Inflammatory macrophage treated with lipopolysaccharide for 1 hour (primary cell): ENCODE measurements around the gene GPR68.
A peak's percentile ranks its signal among the peaks of the same experiment; 100 is the strongest.
"Not testable (repeated sequence)": the region's sequence is repeated elsewhere in the genome, so short reads cannot be mapped to it uniquely, and the experiment has no call there.

Experiments
- DNase-seq, 2 donors: peaks; one replicate each; pipeline ENCODE4 v3.0.0-alpha.2; 2020 to 2022

GPR68 gene

DNA sequence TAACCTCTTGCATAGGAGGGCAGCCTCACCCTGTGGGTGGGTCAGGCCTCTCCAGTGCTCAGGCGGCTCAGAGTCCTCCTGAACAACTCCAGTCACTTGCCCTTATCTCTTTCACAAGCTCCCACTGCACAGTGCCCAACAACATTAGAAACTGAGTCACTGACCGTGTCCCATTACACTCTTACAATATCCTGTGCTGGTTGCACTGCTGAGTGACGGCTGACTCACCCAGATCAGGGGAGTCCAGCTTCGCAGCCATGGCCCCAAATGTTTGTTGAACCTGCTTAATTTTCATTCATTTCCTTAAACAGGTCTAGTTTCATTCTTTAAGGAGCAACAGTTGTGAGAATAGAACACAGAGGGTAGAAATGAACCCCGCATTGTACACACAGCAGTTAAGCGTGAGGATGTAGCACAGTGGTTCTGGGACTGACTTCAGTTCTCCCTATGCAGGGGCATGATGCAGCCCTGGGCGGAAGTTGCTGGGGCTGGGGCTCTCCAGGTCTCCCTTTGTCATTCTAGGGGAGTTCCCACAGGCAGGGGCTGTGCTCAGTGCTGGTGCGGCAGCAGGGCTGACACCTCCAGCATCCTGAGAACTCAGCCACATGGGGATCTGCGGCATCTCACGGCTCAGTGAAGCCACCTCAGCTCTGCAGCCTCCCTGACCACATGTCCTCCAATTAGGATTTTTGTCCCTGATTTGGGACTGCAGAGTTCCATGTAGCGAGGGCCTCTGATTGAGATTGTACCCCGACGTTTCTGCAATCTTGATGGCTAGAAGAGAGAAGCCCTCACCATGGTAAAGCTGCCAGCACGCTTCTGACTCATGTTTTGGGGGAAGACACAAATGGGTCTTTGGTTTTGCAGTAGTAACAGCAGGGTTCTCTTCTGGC is 16.1 kb downstream of the GPR68 start:
- DNase-seq = peak; percentile 28 to 80

DNA sequence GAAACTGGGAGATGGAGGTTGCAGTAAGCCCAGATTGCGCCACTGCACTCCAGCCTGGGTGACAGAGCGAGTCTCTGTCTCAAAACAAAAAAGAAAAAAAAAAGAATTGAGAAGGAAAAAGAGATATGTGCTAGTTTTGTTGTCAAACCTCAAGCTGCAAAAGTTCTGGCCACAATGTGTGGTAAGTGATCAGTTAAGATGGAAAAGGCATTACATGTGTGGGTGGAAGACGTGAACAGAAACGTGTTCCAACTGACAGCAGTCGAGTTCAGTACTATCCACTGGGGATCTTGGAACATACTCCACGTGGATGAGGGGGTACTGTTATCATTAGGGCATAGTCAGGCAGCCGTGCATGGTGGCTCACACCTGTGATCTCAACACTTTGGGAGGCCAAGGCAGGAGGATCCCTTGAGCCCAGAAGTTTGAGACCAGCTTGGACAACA is 17.3 kb downstream of the GPR68 start:
- DNase-seq = no peak

DNA sequence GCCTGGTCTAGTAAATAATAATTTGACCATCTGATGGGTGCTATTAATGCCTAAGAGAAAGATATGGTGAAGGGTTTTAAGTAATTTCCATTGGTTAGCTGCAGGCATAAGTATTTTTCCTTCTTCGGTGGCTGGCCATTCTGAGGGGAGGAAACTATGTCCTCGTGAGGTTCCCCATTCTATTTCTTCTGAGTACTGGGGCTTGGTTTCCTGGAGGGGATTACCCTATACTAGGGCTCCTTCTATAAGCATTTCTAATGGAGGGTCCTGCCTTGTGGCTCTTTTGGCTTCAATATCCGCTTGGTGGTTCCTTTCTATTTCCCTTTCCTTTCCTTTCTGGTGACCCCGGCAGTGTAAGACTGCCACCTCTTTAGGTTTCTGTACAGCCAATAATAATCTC is 18.1 kb downstream of the GPR68 start:
- DNase-seq = not testable (repeated sequence)

DNA sequence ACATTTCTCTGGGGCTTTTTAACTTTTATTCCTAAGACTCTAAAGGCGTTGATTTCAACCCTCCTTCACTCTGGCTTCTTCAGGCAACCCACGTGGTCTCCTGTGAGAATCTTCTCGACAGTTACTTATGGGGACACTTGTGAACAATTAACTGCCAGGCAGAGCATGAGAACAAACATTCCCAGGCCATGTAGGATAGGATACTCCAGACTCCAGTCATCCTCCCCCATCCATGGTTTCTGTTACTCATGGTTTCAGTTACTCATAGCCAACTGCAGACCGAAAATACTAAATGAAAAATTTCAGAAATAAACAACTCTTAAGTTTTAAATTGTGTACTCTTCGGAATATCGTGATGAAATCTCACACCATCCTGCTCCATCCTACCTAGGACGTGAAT is 19.5 kb downstream of the GPR68 start:
- no peak for DNase-seq

DNA sequence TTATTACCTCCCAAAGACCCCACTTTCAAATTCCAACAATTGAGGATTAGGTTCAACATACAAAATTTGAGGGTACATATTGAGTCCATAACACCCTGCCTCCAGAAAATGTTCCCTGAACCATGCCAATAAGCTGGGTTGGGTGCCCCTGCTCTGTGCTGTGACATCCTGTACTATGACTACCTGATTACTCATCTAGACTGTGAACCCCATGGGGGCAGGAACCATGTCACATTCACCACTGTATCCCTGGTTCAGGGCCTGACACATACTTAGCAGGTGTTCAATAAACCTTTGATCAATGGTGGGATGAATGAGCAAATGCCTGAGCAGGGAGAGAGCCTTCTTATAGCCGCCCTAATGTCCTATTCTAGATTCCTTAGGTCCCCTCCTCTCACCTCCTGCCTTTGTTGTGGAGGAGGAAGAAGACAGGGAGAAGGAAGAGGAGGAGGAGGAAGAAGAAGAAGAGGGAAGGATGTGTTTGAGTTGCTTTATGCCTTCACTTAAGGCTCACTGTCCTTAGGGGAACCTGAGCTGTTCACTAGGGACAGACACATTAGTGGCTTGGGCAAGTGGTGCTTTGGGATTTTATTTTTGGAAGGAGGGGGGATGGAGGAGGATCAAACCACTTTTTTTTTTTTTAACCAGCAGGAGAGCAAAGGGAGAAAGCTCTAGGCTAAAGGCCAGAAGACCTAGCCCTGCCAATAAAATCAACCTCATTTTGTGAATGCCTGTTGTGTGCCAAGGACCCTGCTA is 21.3 kb downstream of the GPR68 start:
- DNase-seq = no peak

DNA sequence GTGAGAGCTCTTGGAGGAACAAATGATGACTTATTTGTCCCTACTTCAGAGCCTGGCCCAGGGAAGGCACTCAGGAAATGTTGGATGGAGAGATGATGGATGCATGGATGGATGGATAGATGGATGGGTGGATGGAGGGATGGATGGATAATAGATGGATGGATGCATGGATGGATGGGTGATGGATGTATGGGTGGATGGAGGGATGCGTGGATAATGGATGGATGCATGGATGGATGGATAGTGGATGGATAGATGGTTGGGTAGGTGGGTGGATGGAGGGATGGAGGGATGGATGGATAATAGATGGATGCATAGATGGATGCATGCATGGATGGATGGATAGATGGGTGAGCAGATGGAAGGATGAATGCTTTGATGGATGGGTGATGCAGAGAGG is 23.2 kb downstream of the GPR68 start:
- no peak for DNase-seq

DNA sequence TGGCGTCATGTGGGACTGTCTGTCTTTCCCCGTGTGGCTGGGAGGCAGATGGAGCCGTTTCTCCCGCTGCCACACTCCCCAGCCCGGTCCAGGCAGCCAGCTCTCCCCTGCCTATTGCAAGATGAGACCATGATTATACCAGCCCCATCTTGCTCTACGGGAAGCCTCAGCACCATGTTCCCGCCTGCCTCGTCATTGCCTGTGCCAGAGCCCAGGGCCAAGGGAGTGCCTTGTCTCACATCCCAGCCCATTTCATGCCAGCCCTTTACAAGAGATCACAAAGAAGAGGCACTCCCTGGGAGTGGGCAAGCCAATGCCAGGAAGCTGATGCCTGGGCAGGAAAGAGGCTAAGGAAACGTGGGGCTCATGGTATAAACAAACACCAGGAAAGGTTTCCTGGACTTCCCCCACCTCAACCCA is 23.9 kb downstream of the GPR68 start:
- DNase-seq = no peak

DNA sequence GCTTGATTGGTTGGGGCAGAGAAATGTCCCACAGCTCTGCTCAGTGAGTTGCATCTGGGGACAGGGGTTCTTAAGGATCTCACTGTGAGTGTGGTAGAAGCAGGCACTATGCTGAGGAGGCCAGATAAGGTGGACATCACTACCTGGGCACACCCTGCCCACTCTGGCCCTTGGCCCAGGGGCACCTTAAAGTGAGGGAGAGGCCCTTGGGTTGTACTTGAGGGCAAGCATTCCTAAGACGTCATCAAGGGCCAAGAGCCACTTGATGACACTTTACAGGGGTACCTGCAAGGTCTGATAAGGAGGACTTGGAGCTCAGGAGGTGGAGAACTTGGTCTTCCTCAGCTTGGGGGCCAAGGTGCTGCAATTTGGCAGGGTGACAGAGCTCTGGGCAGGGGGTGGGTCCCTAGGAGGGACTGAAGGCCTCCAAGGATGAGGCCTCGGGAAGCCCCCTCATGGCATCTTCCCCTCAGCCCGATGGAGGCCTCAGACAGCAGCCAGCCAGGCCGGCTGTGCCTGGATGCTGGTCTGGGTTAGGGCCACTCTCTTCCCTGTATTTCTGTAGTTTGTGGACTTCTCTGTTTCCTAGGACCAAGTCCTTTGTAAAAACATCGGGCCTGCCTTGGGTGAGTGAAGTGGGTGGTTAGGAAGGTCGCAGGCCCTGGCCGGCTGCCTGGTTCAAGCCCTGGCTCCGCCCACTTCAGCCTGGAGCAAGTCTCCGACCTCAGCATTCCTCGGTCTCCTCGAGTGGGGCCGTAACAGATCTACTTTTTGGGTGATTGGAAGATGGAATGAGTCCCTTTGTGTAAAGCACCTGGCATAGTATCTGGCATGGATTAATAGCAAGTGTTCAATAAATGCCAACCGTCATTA is 24.8 kb downstream of the GPR68 start:
- no peak for DNase-seq

DNA sequence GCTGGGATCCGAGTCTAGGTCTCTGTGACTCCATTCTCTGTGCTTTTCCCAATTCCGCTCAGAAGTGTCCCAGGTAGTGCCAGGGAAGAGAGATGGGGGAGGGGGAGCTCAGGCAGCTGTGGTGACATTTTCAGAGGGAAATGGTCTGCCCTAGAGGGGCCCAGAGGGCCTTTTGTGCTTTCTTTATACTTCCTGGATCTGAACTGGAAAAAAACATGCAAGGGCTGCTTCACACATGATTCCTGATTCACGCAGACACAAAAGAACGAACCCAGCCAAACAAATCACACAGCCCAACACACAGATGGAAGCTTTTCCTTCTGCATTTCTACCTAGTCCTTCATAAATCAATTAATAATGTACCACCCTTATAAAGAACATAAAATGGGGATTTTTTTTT is 26.5 kb downstream of the GPR68 start:
- DNase-seq = no peak

DNA sequence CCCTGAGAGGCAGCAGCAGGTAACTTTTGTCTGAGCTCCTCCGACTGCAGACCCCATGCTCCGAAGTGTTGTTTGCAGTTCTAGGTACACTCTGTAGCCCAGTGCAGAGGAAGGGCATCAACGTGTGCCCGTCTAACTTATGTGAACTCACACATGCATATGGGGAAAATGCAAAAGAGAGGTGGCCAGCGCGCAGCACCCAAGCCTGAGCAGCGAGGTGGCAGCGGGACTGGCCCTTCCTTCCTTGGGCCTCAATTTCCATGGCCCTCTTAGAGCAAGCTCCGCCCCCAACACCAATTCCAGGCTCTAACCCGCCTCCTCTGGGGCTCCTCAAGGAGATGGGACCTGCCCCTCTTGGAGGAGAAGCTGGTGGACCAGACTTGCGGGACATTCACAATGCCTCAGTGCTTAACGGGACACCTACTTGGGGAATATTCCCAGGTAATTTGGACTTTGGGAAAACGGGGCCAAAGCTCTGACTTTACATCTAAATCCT is 27.7 kb downstream of the GPR68 start:
- DNase-seq = no peak

DNA sequence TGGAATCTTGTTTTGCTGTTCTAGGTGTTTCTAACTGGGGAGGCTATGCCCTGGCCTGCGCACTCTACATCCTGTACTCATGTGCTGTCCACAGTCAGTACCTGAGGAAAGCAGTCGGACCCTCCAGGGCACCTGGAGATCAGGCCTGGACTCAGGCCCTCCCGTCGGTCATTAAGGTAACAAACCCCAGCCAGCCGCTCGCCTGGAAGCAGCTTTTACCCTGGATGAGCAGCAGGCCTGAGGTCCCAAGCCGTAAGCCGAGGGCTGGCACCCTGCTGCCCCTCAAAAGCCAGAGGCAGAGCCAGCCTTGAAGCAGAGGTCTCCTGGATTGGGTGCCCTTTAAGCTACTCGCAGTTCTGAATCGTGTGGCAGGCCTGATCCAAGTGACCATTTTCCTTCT is 29.1 kb downstream of the GPR68 start:
- DNase-seq = no peak

DNA sequence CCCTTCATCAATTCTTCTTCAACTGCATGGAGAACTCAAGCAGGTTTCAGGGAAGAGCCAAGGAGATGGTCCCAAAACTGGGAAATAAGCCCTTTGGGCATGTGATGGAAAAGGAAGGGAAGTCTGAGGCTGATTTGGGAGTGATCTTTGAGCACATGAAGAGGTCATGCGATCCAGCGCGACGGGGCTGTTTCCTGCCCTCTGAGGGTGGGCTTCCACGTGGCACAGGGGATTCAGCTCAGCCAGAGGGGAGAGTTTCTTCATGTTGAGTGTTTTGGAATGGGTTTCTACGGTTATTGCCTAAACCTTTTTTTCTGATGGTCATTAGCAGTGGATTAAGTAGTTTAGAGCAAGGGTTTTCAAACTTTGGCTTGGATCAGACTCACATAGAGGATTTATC is 30.2 kb downstream of the GPR68 start:
- DNase-seq = no peak

DNA sequence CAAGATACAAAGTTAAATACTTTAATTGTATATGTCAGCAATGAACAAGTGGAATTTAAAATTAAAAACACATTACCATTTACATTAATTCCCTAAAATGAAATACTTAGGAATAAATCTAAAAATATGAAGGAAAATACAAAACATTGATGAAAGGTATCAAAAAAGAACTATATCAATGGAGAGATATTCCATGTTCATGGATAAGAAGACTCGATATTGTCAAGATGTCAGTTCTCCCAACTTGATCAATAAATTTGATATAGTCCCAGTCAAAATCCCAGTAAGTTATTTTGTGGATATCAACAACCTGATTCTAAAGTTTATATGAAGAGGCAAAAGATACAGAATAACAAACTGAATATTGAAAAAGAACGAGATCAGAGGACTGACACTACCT is 33.5 kb downstream of the GPR68 start:
- no peak for DNase-seq

DNA sequence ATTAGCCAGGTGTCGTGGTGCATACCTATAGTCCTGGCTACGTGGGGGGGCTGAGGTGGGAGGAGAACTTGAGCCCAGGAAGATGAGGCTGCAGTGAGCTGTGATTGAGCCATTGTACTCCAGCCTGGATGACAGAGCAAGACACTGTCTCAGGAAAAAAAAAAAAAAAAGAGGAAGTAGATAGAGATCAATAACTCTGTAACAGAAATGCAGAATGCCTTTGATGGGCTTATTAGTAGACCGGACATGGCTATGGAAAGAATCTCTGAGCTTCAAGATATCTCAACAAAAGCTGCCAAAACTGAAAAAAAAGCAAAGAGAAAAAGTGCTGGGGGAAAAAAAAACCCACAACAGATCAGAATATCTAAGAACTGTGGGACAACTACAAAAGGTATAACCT is 37.5 kb downstream of the GPR68 start:
- DNase-seq = no peak

DNA sequence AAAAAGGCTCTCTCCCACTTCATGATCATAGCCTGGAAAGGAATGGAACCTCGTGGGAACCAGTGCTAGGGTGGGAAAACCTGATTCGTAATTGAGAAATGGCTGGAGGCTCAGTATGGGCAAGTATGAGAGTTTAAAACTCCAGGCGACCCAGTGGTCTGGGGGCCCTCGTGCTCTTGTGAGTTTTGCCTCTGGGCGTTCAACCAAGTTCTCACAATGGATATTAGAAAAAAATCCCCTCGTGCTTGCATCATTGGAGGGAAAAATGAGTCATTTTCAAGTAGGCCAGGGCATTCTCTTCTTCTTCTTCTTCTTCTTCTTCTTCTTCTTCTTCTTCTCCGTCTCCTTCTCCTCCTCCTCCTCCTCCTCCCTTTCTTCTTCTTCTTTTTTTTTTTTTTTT is 39.0 kb downstream of the GPR68 start:
- peak; percentile 71 for DNase-seq

DNA sequence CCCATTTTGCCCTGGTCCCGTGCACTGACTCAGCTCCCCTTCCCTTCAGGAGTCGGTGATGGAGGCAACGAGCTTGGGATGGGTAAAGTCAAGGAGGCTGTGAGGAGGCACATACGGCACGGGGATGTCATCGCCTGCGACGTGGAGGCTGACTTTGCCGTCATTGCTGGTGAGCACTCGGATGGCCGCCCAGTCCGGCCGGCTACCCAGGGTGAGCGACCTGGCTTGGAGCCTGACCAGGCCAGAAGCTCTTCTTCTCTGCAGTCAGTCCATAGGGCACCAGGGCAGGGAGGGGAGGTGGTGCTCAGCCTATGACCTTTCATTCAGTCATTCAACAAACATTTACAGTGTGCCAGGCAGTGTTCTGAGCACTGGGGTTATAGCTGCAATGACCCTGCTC is 39.8 kb downstream of the GPR68 start:
- no peak for DNase-seq

DNA sequence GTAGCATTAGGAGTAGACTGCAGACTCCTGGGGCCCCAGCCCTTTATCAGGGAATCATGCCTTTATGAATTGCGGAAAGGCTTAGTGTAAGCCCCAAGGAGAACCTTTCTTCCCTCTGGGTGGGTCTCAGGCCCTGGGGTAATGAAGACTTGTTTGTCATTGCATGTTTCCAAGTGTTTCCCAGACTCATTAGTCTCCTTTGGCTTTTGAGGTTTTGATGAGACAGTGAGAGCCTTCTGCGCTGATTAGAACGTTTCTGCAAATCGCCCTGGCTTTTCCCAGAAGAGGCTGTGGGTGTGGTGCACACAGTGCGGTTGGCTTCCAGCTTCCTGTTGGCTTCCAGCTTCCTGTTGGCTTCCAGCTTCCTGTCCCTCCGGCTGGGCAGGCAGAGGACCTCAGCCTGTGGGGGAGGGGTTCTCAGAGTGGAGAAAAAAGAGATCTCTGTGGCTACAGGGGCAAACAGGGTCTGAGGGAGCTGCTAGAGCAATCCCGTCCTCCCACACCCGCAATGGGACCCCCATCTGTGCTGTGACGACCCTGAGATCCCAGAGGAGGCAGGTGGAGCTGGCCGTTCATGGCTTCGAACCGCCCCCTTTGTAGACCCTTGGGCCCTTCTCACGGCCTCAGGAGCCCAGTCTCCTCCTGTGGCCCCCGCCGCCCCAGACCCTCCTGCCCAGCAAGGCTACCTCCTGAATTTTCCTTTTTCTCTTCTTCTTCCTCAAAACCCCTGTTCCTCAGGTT is 42.1 kb downstream of the GPR68 start:
- DNase-seq = peak; percentile 52 to 58

DNA sequence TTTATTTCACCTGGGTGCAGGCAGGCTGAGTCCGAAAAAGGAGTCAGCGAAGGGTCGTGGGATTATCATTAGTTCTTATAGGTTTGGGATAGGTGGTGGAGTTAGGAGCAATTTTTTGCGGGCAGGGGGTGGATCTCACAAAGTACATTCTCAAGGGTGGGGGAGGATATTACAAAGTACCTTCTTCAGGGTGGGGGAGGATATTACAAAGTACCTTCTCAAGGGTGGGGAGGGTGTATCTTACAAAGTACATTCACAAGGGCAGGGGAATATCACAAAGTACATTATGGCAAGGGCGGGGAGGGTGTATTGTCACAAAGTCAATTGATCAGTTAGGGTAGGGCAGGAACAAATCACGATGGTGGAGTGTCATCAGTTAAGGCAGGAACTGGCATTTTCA is 43.7 kb downstream of the GPR68 start:
- not testable (repeated sequence) for DNase-seq

DNA sequence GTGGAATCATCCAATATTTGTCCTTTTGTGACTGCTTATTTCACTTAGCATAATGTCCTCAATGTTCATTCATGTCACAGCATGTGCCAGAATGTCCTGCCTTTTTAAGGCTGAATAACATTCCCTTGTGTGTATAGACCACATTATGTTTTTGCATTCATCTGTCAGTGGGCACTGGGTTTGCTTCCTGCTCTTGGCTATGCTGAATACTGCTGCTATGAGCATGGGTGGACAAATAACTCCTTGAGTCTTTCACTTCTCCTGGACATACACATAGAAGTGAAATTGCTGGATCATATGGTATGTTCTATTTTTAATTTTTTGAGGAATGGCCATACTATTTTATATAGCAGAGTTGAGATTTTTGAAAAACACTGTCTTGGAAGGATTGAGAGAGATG is 46.9 kb downstream of the GPR68 start:
- DNase-seq = no peak

DNA sequence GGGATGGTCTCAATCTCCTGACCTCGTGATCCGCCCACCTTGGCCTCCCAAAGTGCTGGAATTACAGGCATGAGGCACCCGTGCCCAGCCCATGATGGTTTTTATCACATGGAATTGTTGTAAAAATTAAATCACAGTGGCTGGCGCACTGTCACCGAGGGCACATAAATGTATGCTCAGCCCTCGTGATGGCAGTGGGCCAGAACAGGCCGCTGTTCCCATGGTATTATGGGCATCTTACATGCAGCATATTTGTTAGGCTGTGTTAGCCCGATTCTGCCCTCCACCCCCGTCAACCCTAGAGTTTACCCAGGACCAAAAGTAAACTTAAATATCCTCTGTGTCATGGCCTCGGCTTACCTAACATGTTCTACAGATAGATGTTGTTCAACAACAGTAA is 48.6 kb downstream of the GPR68 start:
- no peak for DNase-seq

DNA sequence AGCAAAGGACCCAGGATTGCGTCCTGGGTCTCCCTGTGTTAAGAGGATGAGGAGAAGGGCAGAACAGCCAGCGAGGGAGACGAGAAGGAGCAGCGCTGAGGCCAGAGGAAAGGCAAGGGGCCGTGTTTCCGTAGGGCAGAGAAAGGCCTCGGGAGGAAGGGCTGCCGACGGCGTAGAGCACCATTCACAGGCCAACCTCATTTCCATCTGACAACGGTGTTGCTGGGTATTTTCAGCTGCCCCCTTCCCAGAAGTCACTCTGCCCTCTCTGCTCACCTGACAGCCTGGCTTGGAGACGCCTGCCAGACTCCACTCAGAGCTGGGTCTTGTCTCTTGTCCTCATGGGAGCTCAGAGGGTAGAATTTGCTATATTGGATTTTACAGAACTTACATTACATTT is 51.4 kb downstream of the GPR68 start:
- no peak for DNase-seq

DNA sequence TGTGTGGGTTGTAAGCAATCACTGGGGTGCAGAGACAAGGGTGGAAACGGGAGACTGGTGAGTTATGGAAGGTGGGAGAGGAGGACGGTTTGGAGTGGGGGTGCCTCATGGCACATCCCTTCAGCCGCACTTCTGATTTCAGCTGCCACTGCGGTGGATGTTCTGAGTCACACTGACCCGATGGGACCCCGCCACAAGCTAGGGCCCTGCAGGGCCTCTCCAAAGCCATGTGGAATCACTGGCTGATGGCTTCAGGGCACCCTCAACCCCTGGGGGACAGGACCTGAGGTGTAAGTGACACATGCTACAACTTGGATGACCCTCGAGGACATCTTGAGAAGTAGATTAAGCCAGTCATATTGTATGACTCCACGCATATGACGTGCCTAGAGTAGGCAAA is 53.7 kb downstream of the GPR68 start:
- DNase-seq = no peak
